H1 (cell line): ENCODE data around the gene IQGAP3.

ENCODE experiments used
- CREB1 ChIP-seq: IDR thresholded peaks from 2 replicates; pipeline ENCODE4 v1.6.1; 2012; ENCODE audit warnings: inconsistent platforms
- EZH2 ChIP-seq: fragments of 200-600 bp; sonication (generic); IDR thresholded peaks from 2 replicates; pipeline ENCODE4 v1.7.1; 2012; ENCODE audit warnings: low read depth, mild to moderate bottlenecking, moderate library complexity, low read length, inconsistent platforms; ENCODE audit not compliant: severe bottlenecking
- GABPA ChIP-seq: IDR thresholded peaks from 2 replicates; pipeline ENCODE4 v1.6.1; 2011; ENCODE audit warnings: mild to moderate bottlenecking, low read length, moderate library complexity, borderline replicate concordance; ENCODE audit not compliant: insufficient read depth
- KDM1A ChIP-seq: fragments of 200-600, 300-600 bp; sonication (generic); IDR thresholded peaks from 2 replicates; pipeline ENCODE4 v1.7.1; 2016; ENCODE audit warnings: mild to moderate bottlenecking, low read length, borderline replicate concordance
- NRF1 ChIP-seq: IDR thresholded peaks from 2 replicates; pipeline ENCODE4 v1.6.1; 2011; ENCODE audit warnings: mild to moderate bottlenecking, low read depth, low read length, improper control_type of control experiment
- RAD21 ChIP-seq, 2 experiments: IDR thresholded peaks in 1 of 2; conservative IDR thresholded peaks in 1 of 2; 2 replicates each; pipeline ENCODE4 v1.6.1; 2011; ENCODE audit warnings: low read depth in 2 of 2, low read length in 2 of 2, improper control_type of control experiment in 1 of 2, inconsistent platforms in 1 of 2, mild to moderate bottlenecking in 1 of 2, moderate library complexity in 1 of 2
- RFX5 ChIP-seq: IDR thresholded peaks from 2 replicates; pipeline ENCODE4 v1.6.1; 2011; ENCODE audit warnings: low read depth, low read length, improper control_type of control experiment, borderline replicate concordance
- RXRA ChIP-seq: IDR thresholded peaks from 2 replicates; pipeline ENCODE4 v1.6.1; 2011; ENCODE audit warnings: low read depth, mild to moderate bottlenecking, low read length, moderate library complexity; ENCODE audit not compliant: insufficient read depth
- SIN3A ChIP-seq, 2 experiments: IDR thresholded peaks in 1 of 2; conservative IDR thresholded peaks in 1 of 2; 2 replicates each; pipeline ENCODE4 v1.6.1; 2011 to 2012; ENCODE audit warnings: low read length in 2 of 2, improper control_type of control experiment in 1 of 2, low read depth in 1 of 2, mild to moderate bottlenecking in 1 of 2
- YY1 ChIP-seq: IDR thresholded peaks from 2 replicates; pipeline ENCODE4 v1.6.1; 2011; ENCODE audit warnings: low read depth, mild to moderate bottlenecking, low read length
- TF ChIP-seq, protein P1 (sequence below), 3 experiments: IDR thresholded peaks; 1 replicate in 2 of 3; 2 replicates in 1 of 3; pipeline versions ENCODE4 v1.5.1 to v1.6.1; 2011; ENCODE audit warnings: low read length in 3 of 3, mild to moderate bottlenecking in 3 of 3, inconsistent platforms in 2 of 3, low read depth in 1 of 3, moderate library complexity in 1 of 3; ENCODE audit not compliant: insufficient read depth in 1 of 3; ENCODE audit errors: control extremely low read depth in 1 of 3
- TF ChIP-seq, protein P2 (sequence below): IDR thresholded peaks from 2 replicates; pipeline ENCODE4 v1.6.1; 2012; ENCODE audit warnings: inconsistent platforms

DNA sequence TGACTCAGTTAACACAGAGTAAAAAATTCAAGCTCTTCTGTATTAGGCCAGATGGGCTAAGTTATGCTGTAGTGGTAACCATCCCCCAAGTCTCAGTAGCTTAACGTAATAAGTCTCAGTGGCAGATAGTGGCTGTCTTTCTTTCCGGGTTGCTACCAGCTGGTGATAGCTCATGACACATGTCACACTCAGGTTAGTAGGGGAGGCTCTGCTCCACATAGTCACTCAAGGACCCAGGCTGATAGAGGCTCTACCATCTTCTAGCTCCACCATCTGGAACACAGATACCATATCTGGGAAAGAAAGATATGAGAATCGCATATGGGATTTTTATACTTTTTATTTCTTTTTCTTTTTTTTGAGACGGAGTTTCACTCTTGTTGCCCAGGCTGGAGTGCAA is 55.5 kb downstream of the IQGAP3 start:
- TF ChIP-seq CREB1 (no peak), GABPA (no peak), RAD21 (IDR thresholded peaks at IDR 0.05 in 1 of 2, conservative IDR thresholded peaks at IDR 0.05 in 1 of 2; ENCODE audit: low read depth in 2 of 2, low read length in 2 of 2) (no peak), YY1 (no peak), RXRA (no peak), RFX5 (no peak), EZH2 (no peak), NRF1 (no peak), SIN3A (conservative IDR thresholded peaks at IDR 0.05 in 1 of 2, IDR thresholded peaks at IDR 0.05 in 1 of 2; ENCODE audit: low read depth in 1 of 2, low read length in 2 of 2) (no peak), KDM1A (no peak)
- TF ChIP-seq, protein P1, sequence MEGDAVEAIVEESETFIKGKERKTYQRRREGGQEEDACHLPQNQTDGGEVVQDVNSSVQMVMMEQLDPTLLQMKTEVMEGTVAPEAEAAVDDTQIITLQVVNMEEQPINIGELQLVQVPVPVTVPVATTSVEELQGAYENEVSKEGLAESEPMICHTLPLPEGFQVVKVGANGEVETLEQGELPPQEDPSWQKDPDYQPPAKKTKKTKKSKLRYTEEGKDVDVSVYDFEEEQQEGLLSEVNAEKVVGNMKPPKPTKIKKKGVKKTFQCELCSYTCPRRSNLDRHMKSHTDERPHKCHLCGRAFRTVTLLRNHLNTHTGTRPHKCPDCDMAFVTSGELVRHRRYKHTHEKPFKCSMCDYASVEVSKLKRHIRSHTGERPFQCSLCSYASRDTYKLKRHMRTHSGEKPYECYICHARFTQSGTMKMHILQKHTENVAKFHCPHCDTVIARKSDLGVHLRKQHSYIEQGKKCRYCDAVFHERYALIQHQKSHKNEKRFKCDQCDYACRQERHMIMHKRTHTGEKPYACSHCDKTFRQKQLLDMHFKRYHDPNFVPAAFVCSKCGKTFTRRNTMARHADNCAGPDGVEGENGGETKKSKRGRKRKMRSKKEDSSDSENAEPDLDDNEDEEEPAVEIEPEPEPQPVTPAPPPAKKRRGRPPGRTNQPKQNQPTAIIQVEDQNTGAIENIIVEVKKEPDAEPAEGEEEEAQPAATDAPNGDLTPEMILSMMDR (IDR thresholded peaks at IDR 0.05; ENCODE audit: control extremely low read depth in 1 of 3, insufficient read depth in 1 of 3, low read depth in 1 of 3, low read length in 3 of 3): no peak
- TF ChIP-seq, protein P2, sequence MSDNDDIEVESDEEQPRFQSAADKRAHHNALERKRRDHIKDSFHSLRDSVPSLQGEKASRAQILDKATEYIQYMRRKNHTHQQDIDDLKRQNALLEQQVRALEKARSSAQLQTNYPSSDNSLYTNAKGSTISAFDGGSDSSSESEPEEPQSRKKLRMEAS: no peak
